Right ventricle myocardium superior (tissue), 1 donor: ENCODE measurements around the gene TYRO3. TPM values are rescaled to one million over a fixed set of nuclear protein-coding genes. Genes with fewer than 3 reads are reported as not detected.

Source experiments
- ATAC-seq: fragments of 200-7000 bp; cut with Tn5 transposase; one replicate; pipeline ENCODE4 v1.9.1; 2020; ENCODE audit warnings: mild to moderate bottlenecking; ENCODE audit not compliant: poor library complexity
- DNase-seq: peaks from one replicate; pipeline ENCODE4 v3.0.0-alpha.2; 2020
- intact Hi-C: fragments of 100-400 bp; cut with DNase I; formaldehyde crosslinking; loops from one replicate; pipeline ENCODE4 v1.11.2; 2022
- total RNA-seq: library from RNA; stranded (reverse); fragmentation: NEBNext Ultra II Directional; extraction: Animal tissue kit (Norgen Biotek cat#: 25700); gene quantifications from one replicate; pipeline ENCODE4 v1.2.1, GENCODE V29; 2021
- donor health status: DM: no; HTN: yes; CAD: no; lungs with severe emphysema.

Gene TYRO3
- total RNA-seq, 1 donor from 2014 or later: 4.3 TPM

GRCh38 chr15:41629463-41629862, 70.5 kb downstream of the TYRO3 start:
- ATAC-seq (no peak), DNase-seq (no peak)
- intact Hi-C loops: no loop called here

GRCh38 chr15:41629883-41630282, 70.9 kb downstream of the TYRO3 start:
- DNase-seq: no peak
- no peak for ATAC-seq
- intact Hi-C loops: no loop called here

- ATAC-seq (no peak), DNase-seq (no peak)
- intact Hi-C loops: no loop called here
Measured at GRCh38 chr15:41630616-41631217, 71.7 kb downstream of the TYRO3 start.

- ATAC-seq: peak; percentile 16
- DNase-seq: no peak
- intact Hi-C loops: no loop called here
Measured at GRCh38 chr15:41631880-41632470, 73.0 kb downstream of the TYRO3 start.

Other genes starting within 250 kb of the TYRO3 start
- gene OIP5, start 226.6 kb upstream of the TYRO3 start, total RNA-seq: not detected
- gene NUSAP1, start 226.3 kb upstream of the TYRO3 start, total RNA-seq: 2.3 TPM
- 73.2 TPM for gene NDUFAF1, start 156.7 kb upstream of the TYRO3 start, total RNA-seq
- 22.7 TPM for gene RTF1, start 142.1 kb upstream of the TYRO3 start, total RNA-seq
- gene ITPKA, start 65.3 kb upstream of the TYRO3 start, total RNA-seq: 2.6 TPM
- gene LTK, start 45.4 kb upstream of the TYRO3 start, total RNA-seq: 1.1 TPM
- gene RPAP1, start 15.0 kb upstream of the TYRO3 start, total RNA-seq: 26.4 TPM
- gene MGA, start 101.2 kb downstream of the TYRO3 start, total RNA-seq: 25.0 TPM
- gene MAPKBP1, start 215.3 kb downstream of the TYRO3 start, total RNA-seq: 15.1 TPM